ENCODE results near the gene BACH2. TPM values are rescaled to one million over a fixed set of nuclear protein-coding genes. Genes with fewer than 3 reads are reported as not detected.

The BACH2 gene
- total and polyA plus RNA-seq, 9 of the 15 experiments (the other 6 are each of a cell fraction or from before 2014, with no cell fraction given) = 0.06 to 3.1 (median 0.59) TPM

DNA sequence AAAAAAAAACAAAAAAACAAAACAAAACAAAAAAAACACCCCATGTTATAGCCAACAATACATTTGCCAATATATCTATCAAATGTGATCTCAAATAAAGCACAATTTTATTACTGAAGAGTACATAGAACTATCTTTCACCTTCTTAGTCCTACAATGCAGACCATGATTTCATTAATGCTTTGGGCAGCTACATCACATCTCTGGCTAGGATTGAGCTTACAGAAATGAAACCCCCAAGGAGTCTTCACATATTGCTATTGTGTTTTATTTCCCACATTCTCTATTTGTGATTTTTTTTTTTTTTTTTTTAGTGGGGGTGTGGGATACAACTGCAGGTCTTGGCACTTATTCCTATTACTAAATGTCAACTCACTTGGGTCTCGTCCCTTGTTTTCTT, 189.3 kb downstream of the BACH2 start:
- H2AFZ ChIP-seq (ENCODE audit: low read depth, low read length) = no peak overlapping the region
- H3K27ac ChIP-seq (ENCODE audit: extremely low read depth, low read depth, low read length) = no peak overlapping the region
- BruUV-seq (replicated peaks) = no TSS peak
- CTCF ChIA-PET (ENCODE audit: low intra/inter-chr PET ratio) = no interaction called here
- no peaks in the 10 kb centered on the region for H3K4me1 ChIP-seq (replicated peaks in 1 of 2; ENCODE audit: control insufficient read depth in 2 of 2, insufficient read depth in 2 of 2, low read length in 2 of 2)
- no peaks in the 10 kb centered on the region for H3K9me1 ChIP-seq (ENCODE audit: control insufficient read depth, insufficient read depth, low read length)
- TF ChIP-seq, protein P1, sequence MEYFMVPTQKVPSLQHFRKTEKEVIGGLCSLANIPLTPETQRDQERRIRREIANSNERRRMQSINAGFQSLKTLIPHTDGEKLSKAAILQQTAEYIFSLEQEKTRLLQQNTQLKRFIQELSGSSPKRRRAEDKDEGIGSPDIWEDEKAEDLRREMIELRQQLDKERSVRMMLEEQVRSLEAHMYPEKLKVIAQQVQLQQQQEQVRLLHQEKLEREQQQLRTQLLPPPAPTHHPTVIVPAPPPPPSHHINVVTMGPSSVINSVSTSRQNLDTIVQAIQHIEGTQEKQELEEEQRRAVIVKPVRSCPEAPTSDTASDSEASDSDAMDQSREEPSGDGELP (CRISPR knock-in tag; IDR thresholded peaks at IDR 0.05; ENCODE audit: borderline replicate concordance) = no peak
- TF ChIP-seq ZNF77 (CRISPR knock-in tag; IDR thresholded peaks at IDR 0.05) (no peak), ZNF12 (CRISPR knock-in tag; IDR thresholded peaks at IDR 0.05) (no peak), ZNF444 (CRISPR knock-in tag; IDR thresholded peaks at IDR 0.05) (no peak), POU5F1 (IDR thresholded peaks at IDR 0.05; ENCODE audit: borderline replicate concordance, low read depth, low read length, partially characterized antibody) (no peak), RBM39 (optimal IDR thresholded peaks at IDR 0.05; ENCODE audit: low read depth, low read length) (no peak)
- TF ChIP-seq, protein P2, sequence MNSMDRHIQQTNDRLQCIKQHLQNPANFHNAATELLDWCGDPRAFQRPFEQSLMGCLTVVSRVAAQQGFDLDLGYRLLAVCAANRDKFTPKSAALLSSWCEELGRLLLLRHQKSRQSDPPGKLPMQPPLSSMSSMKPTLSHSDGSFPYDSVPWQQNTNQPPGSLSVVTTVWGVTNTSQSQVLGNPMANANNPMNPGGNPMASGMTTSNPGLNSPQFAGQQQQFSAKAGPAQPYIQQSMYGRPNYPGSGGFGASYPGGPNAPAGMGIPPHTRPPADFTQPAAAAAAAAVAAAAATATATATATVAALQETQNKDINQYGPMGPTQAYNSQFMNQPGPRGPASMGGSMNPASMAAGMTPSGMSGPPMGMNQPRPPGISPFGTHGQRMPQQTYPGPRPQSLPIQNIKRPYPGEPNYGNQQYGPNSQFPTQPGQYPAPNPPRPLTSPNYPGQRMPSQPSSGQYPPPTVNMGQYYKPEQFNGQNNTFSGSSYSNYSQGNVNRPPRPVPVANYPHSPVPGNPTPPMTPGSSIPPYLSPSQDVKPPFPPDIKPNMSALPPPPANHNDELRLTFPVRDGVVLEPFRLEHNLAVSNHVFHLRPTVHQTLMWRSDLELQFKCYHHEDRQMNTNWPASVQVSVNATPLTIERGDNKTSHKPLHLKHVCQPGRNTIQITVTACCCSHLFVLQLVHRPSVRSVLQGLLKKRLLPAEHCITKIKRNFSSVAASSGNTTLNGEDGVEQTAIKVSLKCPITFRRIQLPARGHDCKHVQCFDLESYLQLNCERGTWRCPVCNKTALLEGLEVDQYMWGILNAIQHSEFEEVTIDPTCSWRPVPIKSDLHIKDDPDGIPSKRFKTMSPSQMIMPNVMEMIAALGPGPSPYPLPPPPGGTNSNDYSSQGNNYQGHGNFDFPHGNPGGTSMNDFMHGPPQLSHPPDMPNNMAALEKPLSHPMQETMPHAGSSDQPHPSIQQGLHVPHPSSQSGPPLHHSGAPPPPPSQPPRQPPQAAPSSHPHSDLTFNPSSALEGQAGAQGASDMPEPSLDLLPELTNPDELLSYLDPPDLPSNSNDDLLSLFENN (IDR thresholded peaks at IDR 0.05; ENCODE audit: low read depth in 2 of 2, low read length in 2 of 2) = no peak
- in situ Hi-C loops (cut with MboI) (no loop called here), intact Hi-C loops (cut with micrococcal nuclease) (no loop called here)
- no peaks in the 10 kb centered on the region for H3K79me2 ChIP-seq (ENCODE audit: control insufficient read depth, insufficient read depth, low read length)
- H3K36me3 ChIP-seq (ENCODE audit: control insufficient read depth, insufficient read depth, low read length) = no peaks in the 10 kb centered on the region
- no peak overlapping the region for H3K4me3 ChIP-seq
- no peak for ATAC-seq
- FAIRE-seq = no peak
- POLR2A ChIA-PET = interaction anchor here (0.6 kb wide), 1 partner anchor 562 kb away, joined by 3 read pairs; no protein-coding TSS in a partner anchor
- no CpG with 5 or more reads among the region's 1 CpG for WGBS (ENCODE audit: insufficient coverage, low coverage, missing lambda C conversion rate)
- 0 out of 5 replicates have a peak, but pooled peaks cover 0 to 3% of the 10 kb centered on the region in 2 experiments for H3K27me3 ChIP-seq (ENCODE audit: control insufficient read depth in 2 of 2, insufficient read depth in 2 of 2, low read length in 2 of 2)
- no peaks in the 10 kb centered on the region for H4K20me1 ChIP-seq (replicated peaks; ENCODE audit: control insufficient read depth, insufficient read depth, low read length)
- no peak overlapping the region for H3K4me2 ChIP-seq (ENCODE audit: insufficient read depth, low read length)
- H3K9me3 ChIP-seq (replicated peaks; ENCODE audit: control insufficient read depth, insufficient read depth, low read depth, low read length) = no peaks in the 10 kb centered on the region
- no peak for DNase-seq (ENCODE audit: extremely low read depth in 1 of 4, low spot score in 3 of 4)
- H3K9ac ChIP-seq (ENCODE audit: insufficient read depth in 1 of 2, low read depth in 2 of 2, low read length in 2 of 2) = no peak overlapping the region

All from K562 (cell line).